ENCODE results near the gene KCNT2. TPM values are rescaled to one million over a fixed set of nuclear protein-coding genes. Genes with fewer than 3 reads are reported as not detected.

Gene KCNT2
- total RNA-seq, 1 experiment from 2014 or later = 9.1 TPM

DNA sequence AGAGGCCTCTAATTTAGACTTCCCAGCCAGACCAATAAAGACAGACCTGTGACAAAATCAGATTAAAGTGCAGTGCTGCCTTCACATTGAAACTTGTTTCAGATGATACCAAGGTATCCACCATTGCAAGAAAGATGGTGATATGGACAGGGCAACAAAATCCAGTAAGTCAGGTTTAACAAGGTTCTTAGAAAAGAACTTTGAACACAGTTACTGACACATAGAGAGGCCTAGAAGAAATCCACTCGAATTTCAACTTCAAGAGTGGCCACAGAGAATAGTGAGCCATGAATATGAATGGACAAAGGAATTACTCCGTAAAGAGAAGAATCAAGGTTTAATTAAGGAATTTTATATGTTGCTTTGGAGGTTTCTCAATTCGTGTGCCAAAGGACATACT, 230.4 kb downstream of the KCNT2 start:
- no peak overlapping the region for H3K9ac ChIP-seq (ENCODE audit: extremely low read depth, insufficient read length, low read length)
- H3K79me2 ChIP-seq (ENCODE audit: insufficient read depth, low read length) = no peaks in the 10 kb centered on the region
- no CpG with 5 or more reads among the region's 3 CpGs for WGBS (ENCODE audit: extremely low coverage, insufficient read length, low lambda C conversion rate)
- Mint-ChIP-seq H3K27me3 (ENCODE audit: low read depth) (no peaks in the 10 kb centered on the region), H3K36me3 (ENCODE audit: insufficient read depth in 1 of 3, low read depth in 3 of 3) (peaks cover 0 to 7% (median under 1%) of the 10 kb centered on the region in 3 experiments; a peak in 3 of 7 replicates), H3K4me3 (no peak overlapping the region), H3K9me3 (no peaks in the 10 kb centered on the region), H3K27ac (peak overlapping the region in 1 of 3 experiments; percentile 46; a peak in 1 of 7 replicates), H3K4me1 (peaks cover 16 to 21% of the 10 kb centered on the region in 2 experiments)
- H3K27ac ChIP-seq (ENCODE audit: insufficient read length, low read depth, low read length) = no peak overlapping the region
- H3K27me3 ChIP-seq (ENCODE audit: insufficient read depth, low read length) = no peaks in the 10 kb centered on the region
- no peak overlapping the region for H3K23ac ChIP-seq (ENCODE audit: insufficient read length, low read depth, low read length)
- no peak overlapping the region for H4K8ac ChIP-seq (replicated peaks; ENCODE audit: insufficient read length, low read depth, low read length)
- no peak overlapping the region for H3K14ac ChIP-seq (ENCODE audit: insufficient read depth, low read length)
- TF ChIP-seq, protein P1, sequence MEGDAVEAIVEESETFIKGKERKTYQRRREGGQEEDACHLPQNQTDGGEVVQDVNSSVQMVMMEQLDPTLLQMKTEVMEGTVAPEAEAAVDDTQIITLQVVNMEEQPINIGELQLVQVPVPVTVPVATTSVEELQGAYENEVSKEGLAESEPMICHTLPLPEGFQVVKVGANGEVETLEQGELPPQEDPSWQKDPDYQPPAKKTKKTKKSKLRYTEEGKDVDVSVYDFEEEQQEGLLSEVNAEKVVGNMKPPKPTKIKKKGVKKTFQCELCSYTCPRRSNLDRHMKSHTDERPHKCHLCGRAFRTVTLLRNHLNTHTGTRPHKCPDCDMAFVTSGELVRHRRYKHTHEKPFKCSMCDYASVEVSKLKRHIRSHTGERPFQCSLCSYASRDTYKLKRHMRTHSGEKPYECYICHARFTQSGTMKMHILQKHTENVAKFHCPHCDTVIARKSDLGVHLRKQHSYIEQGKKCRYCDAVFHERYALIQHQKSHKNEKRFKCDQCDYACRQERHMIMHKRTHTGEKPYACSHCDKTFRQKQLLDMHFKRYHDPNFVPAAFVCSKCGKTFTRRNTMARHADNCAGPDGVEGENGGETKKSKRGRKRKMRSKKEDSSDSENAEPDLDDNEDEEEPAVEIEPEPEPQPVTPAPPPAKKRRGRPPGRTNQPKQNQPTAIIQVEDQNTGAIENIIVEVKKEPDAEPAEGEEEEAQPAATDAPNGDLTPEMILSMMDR (conservative IDR thresholded peaks at IDR 0.05) = no peak
- H4K20me1 ChIP-seq (ENCODE audit: control insufficient read depth, insufficient read depth, insufficient read length) = no peaks in the 10 kb centered on the region
- H3K18ac ChIP-seq (ENCODE audit: insufficient read length, low read depth, low read length) = no peak overlapping the region
- H4K91ac ChIP-seq (ENCODE audit: insufficient read length, low read depth, low read length) = no peak overlapping the region
- H2BK120ac ChIP-seq (ENCODE audit: low read depth, low read length, poor library complexity, severe bottlenecking) = no peak overlapping the region
- H3K79me1 ChIP-seq (ENCODE audit: insufficient read depth, low read depth, low read length, poor library complexity, severe bottlenecking) = no peaks in the 10 kb centered on the region
- H3K9me3 ChIP-seq (ENCODE audit: control insufficient read depth, low read depth, low read length) = no peaks in the 10 kb centered on the region
- no peaks in the 10 kb centered on the region for H3K4me1 ChIP-seq (ENCODE audit: insufficient read depth, low read length)
- no peak overlapping the region for H2BK5ac ChIP-seq (ENCODE audit: insufficient read length, low read length)
- H3K4me2 ChIP-seq (ENCODE audit: insufficient read depth, insufficient read length, low read length) = no peak overlapping the region
- no peak overlapping the region for H2AK5ac ChIP-seq (ENCODE audit: insufficient read length, low read length)
- H4K5ac ChIP-seq (ENCODE audit: insufficient read length, low read depth, low read length) = no peak overlapping the region
- no peak overlapping the region for H3T11ph ChIP-seq (ENCODE audit: low read length)
- H2BK12ac ChIP-seq (ENCODE audit: insufficient read length, low read depth, low read length) = no peak overlapping the region
- no peak overlapping the region for H3K4ac ChIP-seq (ENCODE audit: low read depth, low read length)
- DNase-seq = no peak
- no peak overlapping the region for H2BK20ac ChIP-seq (ENCODE audit: low read depth, low read length, poor library complexity, severe bottlenecking)
- no peaks in the 10 kb centered on the region for H3K23me2 ChIP-seq (ENCODE audit: insufficient read length, low read depth, low read length, poor library complexity, severe bottlenecking)
- no peak overlapping the region for H3K56ac ChIP-seq (ENCODE audit: insufficient read length, low read depth, low read length)
- no peak overlapping the region for H2BK15ac ChIP-seq (ENCODE audit: low read depth, low read length)
- no peak overlapping the region for H2AFZ ChIP-seq (ENCODE audit: low read length)

Measured in H9 (cell line).